ENCODE measurements around the gene FOLR1.

FOLR1 gene

GRCh38 chr11:72237112-72237931, 45.4 kb downstream of the FOLR1 start:
- Histone ChIP-seq H3K4me3 (replicated peaks; ENCODE audit: insufficient read depth, low read length) (no peak overlapping the region), H3K27me3 (ENCODE audit: insufficient read depth, poor library complexity, severe bottlenecking) (peaks cover 28% of the 10 kb centered on the region), H3K27ac (replicated peaks) (no peak overlapping the region)
- no peak for TF ChIP-seq GABPA (IDR thresholded peaks at IDR 0.05; ENCODE audit: low read depth)
- TF ChIP-seq POLR2AphosphoS5 (IDR thresholded peaks at IDR 0.05; ENCODE audit: low read depth) = no peak
- no peak for TF ChIP-seq CTCF (IDR thresholded peaks at IDR 0.05; ENCODE audit: insufficient read depth, low read length)
- TF ChIP-seq REST (IDR thresholded peaks at IDR 0.05; ENCODE audit: insufficient replicate concordance, low read depth) = no peak
- TF ChIP-seq SPI1 (IDR thresholded peaks at IDR 0.05; ENCODE audit: borderline replicate concordance, low read depth) = no peak
- DNase-seq (ENCODE audit: low read depth in 1 of 2, low spot score in 1 of 2) = no peak

GRCh38 chr11:72238040-72238450, 46.1 kb downstream of the FOLR1 start:
- Histone ChIP-seq H3K27me3 (ENCODE audit: insufficient read depth, poor library complexity, severe bottlenecking) (peaks cover 33% of the 10 kb centered on the region), H3K4me3 (replicated peaks; ENCODE audit: insufficient read depth, low read length) (no peak overlapping the region), H3K27ac (replicated peaks) (no peak overlapping the region)
- DNase-seq (ENCODE audit: low read depth in 1 of 2, low spot score in 1 of 2) = peak in 1 of 2 experiments; percentile 78
- TF ChIP-seq POLR2AphosphoS5 (IDR thresholded peaks at IDR 0.05; ENCODE audit: low read depth) (peak; percentile 28; the same call in 1 of the 2 replicates), REST (IDR thresholded peaks at IDR 0.05; ENCODE audit: insufficient replicate concordance, low read depth) (no peak), GABPA (IDR thresholded peaks at IDR 0.05; ENCODE audit: low read depth) (no peak), CTCF (IDR thresholded peaks at IDR 0.05; ENCODE audit: insufficient read depth, low read length) (peak; percentile 91), SPI1 (IDR thresholded peaks at IDR 0.05; ENCODE audit: borderline replicate concordance, low read depth) (no peak)

- H3K27ac ChIP-seq (replicated peaks) = no peak overlapping the region
- no peak for DNase-seq (ENCODE audit: low read depth in 1 of 2, low spot score in 1 of 2)
- no peak for TF ChIP-seq REST (IDR thresholded peaks at IDR 0.05; ENCODE audit: insufficient replicate concordance, low read depth)
- TF ChIP-seq GABPA (IDR thresholded peaks at IDR 0.05; ENCODE audit: low read depth) = no peak
- TF ChIP-seq CTCF (IDR thresholded peaks at IDR 0.05; ENCODE audit: insufficient read depth, low read length) = no peak
- TF ChIP-seq POLR2AphosphoS5 (IDR thresholded peaks at IDR 0.05; ENCODE audit: low read depth) = no peak
- no peak for TF ChIP-seq SPI1 (IDR thresholded peaks at IDR 0.05; ENCODE audit: borderline replicate concordance, low read depth)
- peaks cover 39% of the 10 kb centered on the region for H3K27me3 ChIP-seq (ENCODE audit: insufficient read depth, poor library complexity, severe bottlenecking)
- no peak overlapping the region for H3K4me3 ChIP-seq (replicated peaks; ENCODE audit: insufficient read depth, low read length)
These were observed 46.8 kb downstream of the FOLR1 start for GRCh38 chr11:72238492-72239312.
